Measurements from ENCODE around the gene SP140L.
"Not testable (repeated sequence)": the region's sequence is repeated elsewhere in the genome, so short reads cannot be mapped to it uniquely, and the experiment has no call there.

The SP140L gene

DNA sequence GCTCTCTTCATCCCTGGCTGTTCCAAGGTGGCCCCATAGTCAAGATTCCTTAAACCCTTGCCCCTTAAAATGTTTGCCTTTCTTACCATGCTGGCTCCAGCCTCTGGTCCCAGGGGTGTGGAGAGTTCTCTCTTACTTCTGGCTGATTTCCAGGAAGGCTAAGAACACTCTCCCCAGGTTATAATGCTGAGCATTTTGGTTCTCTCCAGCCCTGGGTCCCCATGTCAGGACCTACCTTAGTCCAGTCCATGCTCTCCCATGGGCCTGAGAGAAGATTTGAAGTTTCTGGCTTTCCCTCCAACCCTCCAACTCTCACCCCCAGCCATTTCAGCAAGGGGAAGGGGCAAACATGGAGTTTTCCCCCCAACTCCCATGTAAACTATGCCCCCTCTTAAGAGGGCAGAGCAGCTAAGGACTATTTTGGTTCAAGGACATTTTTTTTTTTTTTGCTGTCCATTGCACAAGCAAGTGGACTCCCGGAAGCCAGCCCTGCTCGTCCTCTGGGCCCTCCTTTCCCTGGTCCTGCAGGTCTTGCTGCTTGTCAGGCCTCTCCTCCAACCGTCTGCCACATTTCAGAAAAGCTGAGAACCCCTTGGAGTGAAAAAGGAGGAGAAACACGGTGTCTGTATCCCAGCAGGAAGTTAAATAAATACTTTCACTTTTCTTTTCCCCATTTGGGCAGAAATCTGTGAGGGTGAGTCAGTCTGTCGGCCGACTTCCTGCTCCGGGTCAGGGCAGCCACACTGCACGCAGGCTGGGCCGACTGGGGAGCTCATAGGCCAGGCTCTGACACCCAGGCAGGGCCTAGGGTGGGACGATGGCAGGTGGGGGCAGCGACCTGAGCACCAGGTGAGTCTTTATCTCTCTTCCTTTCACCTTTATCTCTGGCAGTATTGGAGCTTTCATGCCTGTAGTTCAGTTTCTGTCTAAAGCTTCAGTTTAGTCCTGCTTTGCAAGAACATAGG is at the start of gene SP140L:
Gene SP140L (plus strand): TSS at position 741 of the 965 bp plus-strand sequence. CDS start 77 bp downstream, at position 818.
- DNase-seq = peak; percentile 85

GRCh38 chr2:230282936-230283335 is 44.1 kb upstream of the SP140L start:
- DNase-seq = no peak

DNA sequence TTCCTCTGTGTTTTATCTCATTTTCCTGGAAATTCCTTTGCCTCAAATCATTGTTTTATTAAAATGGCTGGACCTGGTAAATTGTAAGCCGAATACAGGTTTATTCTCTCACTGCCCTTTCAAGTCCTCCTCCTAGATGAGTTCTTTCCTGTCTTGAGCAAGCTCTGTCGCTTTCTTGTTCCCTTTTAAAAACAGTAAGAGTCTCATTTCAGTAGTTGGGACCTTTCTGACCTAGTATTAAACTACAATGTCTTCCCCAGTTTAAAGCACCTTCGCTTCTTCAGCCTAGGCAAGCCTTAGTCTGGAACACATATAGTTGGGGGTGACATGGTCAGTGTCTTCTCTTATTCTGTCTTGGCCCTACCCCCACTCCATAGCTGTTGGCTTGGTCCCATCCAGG is 40.9 kb upstream of the SP140L start:
- DNase-seq = no peak

DNA sequence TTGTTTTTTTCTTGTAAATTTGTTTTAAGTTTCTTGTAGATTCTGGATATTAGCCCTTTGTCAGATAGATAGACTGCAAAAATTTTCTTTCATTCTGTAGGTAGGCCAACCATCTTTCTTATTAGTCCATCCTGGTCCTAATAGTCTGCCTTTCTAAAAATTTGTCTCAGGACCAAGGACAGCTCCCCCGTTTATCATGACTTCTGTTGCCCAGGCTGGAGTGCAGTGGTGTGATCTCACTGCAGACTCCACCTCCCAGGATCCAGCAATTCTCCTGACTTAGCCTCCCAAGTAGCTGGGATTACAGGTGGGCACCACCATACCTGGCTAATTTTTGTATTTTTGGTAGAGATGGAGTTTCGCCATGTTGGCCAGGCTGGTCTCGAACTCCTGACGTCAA is 37.7 kb upstream of the SP140L start:
- not testable (repeated sequence) for DNase-seq

DNA sequence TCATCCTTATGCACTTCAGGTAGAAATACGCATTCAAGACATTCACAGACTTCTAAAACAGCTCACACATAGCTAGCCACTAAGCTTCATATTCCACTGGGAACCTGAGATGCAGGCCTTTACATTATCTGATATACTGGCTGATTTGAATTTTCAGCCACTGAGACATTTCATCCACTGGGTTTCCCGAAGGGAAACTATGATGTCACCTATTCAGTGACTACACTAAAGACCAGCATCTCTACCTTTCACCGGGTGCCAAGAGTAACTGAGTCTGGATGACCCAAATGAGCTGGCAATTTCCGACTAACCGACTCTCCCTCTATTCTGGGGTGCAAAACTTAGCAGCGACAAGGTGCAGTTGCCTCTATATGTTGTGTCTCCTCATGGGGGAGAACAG is 31.8 kb upstream of the SP140L start:
- no peak for DNase-seq

GRCh38 chr2:230296917-230297316 is 30.1 kb upstream of the SP140L start:
- DNase-seq = no peak

GRCh38 chr2:230299618-230300017 is 27.4 kb upstream of the SP140L start:
- no peak for DNase-seq

GRCh38 chr2:230305416-230306275 is 21.3 kb upstream of the SP140L start:
- DNase-seq = no peak

DNA sequence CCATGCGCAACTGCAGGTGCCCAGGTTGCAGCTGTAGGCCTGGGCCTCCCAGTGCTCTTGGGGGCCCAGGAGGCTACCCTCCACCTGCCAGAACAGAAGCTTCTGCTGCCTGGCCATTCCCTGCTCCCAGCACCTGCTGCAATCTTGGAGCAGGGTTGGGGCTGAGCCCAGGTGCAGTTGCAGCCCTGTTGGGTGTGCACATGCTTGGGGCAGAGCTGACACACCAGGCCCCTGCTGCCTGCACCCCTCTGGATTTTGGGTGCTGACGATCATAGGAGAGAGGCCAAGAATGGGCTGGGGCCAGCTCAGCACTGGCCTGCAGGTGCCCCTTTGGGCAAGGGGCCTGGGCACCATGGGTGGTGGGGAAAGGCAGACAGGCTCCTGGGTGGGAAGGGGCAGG is 20.5 kb upstream of the SP140L start:
- DNase-seq = no peak

- DNase-seq = no peak
Measured at GRCh38 chr2:230307485-230307884, 19.5 kb upstream of the SP140L start.

- no peak for DNase-seq
Measured at GRCh38 chr2:230308402-230309000, 18.5 kb upstream of the SP140L start.

- not testable (repeated sequence) for DNase-seq
Measured at GRCh38 chr2:230310792-230311191, 16.2 kb upstream of the SP140L start.

DNA sequence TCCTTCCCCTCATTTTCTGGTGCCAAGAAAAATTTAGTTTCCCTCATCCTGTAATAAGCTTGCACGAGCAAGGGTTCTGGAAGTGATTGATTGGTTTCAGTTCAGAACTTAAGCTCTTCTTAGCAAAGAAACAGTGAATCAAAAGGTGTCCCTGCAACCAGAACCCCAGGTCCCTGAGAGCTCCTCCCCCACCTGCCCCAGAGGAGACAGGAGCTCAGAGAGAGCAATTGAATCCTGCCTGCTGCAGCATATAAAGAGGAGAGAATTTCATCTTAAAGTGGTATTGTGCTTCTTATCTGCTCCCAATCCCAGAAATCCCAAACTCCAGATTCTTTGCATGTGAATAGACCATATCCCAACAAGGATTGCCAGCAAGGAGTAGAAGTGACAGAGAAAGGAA is 15.4 kb upstream of the SP140L start:
- not testable (repeated sequence) for DNase-seq

GRCh38 chr2:230312638-230313037 is 14.4 kb upstream of the SP140L start:
- no peak for DNase-seq

DNA sequence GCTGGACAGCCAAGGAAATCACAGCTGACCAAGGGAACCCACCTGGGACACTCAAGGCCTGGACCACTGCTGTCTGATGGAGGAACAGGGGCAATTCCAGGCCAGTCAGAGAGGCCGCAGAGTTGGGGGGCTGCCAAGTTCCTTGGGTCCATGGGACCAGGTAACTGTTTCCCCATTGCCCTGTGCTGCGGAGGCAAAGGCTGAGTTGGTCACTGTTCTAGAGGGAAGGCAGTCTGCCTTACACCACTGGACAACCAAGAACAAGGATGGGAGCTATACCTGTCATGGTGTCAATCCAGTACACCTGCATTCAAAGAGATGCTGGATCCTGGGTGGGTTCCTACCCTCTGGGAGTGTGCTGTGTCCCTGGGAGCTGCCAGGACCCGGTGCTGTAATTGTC is 9.6 kb upstream of the SP140L start:
- DNase-seq = no peak

- DNase-seq = no peak
Measured at GRCh38 chr2:230318190-230319121, 8.5 kb upstream of the SP140L start.

DNA sequence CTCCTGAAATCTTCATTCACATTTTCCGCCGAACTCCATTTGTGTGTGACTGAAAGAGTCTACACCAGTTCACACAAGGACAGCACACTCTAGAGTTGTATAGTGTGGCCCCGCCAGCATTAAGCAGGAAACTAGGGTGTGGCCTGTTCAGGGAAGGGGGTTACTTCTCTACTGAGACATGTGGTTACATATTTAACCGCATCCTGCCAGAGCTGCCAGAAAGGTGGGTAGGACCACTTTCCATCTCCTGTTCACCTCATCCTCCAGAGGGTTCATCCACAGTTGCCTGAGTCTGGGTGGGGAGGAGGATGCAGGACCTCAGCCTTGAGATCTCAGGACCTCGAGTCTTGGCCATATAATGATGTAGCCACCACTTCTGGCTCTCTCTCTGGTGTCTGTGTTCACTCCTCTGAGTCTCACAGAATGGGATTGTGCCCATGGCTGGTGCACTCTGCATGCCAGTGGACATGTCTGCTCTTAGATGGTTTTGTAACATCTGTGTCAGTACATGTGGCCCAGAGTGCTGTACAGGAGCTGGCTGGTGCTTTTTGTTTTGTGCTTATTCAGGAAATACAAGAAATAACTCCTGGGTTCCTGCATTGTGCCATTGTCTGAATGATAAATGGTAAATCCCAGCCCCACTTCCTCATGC is 7.7 kb upstream of the SP140L start:
- peak; percentile 84 for DNase-seq

DNA sequence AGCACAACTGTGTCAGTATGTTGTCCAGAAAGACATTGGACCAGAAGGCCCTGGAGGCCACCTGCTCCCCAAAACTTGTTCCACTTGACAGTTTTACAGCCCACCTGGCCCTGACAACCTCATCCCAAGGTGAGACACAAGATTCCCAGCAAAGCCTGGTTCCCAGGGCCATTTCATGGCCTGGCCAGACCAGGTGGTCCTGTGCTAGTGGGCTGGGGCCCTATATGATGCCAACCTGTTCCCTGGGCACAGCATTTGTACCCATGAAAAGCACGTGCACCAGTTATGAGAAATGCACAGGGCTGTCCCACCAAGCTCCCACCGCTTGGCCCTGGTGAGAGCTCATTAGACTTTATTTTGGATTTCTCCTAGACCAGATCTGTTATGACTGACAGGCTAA is 6.0 kb upstream of the SP140L start:
- no peak for DNase-seq

DNA sequence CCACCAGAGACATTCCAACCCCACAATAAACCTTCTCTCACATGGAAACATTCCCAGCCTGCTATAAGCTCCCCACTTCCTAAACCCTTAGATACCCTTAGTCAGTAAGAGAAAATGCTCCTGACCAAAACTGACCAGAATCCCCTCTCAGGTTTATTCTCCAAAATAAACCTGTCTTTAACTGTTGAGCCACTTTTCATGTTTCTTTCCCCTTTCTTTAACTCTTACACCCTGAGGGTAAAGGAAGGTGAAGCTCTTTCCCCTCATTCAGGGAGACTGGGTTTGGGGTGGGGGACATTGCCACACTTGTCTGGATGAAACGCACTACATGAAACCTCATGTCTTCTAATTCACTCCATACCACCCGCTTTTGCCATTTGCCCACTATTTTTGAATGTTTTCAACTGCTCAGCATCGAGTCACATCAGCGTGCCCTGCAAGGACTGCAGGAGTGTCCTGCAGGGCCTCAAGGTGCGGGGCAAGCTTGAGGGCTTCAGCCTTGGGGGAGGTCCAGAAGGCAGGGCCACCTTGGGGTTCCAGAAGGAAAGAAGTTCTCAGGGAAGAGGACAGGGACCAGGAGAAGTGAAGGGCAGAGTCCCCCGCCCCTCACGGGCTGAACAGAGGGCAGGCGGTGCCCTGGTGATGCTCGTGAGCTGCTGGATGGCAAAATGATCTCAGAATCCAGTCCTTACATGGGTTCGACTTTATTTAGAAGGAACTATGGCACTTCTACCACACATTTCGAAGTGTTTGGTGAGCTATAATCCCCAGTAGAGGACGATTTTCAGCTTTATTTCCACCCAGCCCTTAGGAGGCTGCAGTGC is 4.2 kb upstream of the SP140L start:
- DNase-seq = no peak

GRCh38 chr2:230323385-230324106 is 3.4 kb upstream of the SP140L start:
- no peak for DNase-seq

All from CD4-positive, alpha-beta T cell treated with Interleukin-21 for 1 hour (primary cell).